ENCODE measurements around the gene AGFG2. TPM values are rescaled to one million over a fixed set of nuclear protein-coding genes. Genes with fewer than 3 reads are reported as not detected.

The AGFG2 gene
- total and polyA plus RNA-seq, 4 donors, result 37.2 to 48.8 (median 42.3) TPM

DNA sequence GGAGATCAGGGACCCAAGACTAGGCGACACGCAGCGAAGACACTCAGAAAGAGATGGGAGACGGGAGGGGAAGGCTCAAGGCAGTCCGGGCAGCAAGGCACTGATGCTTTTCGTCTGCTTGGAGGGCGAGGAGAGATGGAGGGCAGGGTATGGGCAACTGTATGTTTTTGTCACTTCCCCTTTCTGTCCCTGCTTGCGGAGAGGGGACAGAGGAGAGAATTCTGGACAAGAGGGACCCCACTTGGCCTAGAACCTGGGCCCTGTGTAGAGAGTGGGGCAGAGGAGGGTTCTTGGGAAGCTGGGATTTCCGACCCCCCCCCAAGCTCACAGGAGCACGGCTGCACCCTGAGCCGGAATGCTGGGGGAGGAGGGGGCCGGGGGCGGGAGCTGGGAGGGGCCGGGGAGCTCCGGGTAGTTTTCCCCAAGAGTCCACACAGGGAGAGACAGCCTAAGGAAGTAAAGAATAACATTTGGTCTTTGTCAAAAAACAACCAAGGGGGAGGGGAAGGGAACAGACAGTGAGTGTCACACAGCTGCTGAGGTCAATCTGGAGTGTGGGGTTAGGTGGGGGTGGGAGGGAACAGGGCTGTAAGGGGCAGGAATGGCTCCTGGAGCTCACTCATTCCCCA is 45.2 kb downstream of the AGFG2 start:
- peak overlapping the region; percentile 97 to 98 for H3K27ac ChIP-seq (ENCODE audit: low read depth in 1 of 2, low read length in 2 of 2)
- peaks cover 2 to 38% (median 23%) of the 10 kb centered on the region in 4 donors for H3K4me1 ChIP-seq (ENCODE audit: control insufficient read depth in 4 of 4, insufficient read depth in 4 of 4, low read length in 3 of 4)
- no peaks in the 10 kb centered on the region for H3K9me3 ChIP-seq (ENCODE audit: control insufficient read depth in 4 of 4, low read length in 3 of 4)
- no peaks in the 10 kb centered on the region for H3K27me3 ChIP-seq (ENCODE audit: control insufficient read depth in 4 of 4, insufficient read depth in 4 of 4, low read length in 3 of 4)
- H3K4me3 ChIP-seq (ENCODE audit: low read depth in 1 of 3, low read length in 3 of 3), result peak overlapping the region in 2 of 3 donors; percentile 77 to 94
- WGBS, result 59% methylated on average over 15 of the region's 15 CpGs
- no peak for DNase-seq (ENCODE audit: low spot score)
- TF ChIP-seq ZBTB33 (IDR thresholded peaks at IDR 0.05) (no peak), CTCF (IDR thresholded peaks at IDR 0.05; ENCODE audit: low read depth, low read length, missing input control) (no peak), RAD21 (IDR thresholded peaks at IDR 0.05) (no peak), HNF4G (IDR thresholded peaks at IDR 0.05) (no peak), YY1 (IDR thresholded peaks at IDR 0.05) (no peak), SP1 (IDR thresholded peaks at IDR 0.05) (no peak)
- H3K9ac ChIP-seq (ENCODE audit: low read depth in 1 of 2, low read length in 2 of 2), result peak overlapping the region; percentile 21 to 63
- peaks cover 11 to 30% (median 16%) of the 10 kb centered on the region in 4 donors for H3K36me3 ChIP-seq (ENCODE audit: control insufficient read depth in 4 of 4, insufficient read depth in 3 of 4, low read depth in 1 of 4, low read length in 3 of 4)

GRCh38 chr7:100584683-100585510 is 45.9 kb downstream of the AGFG2 start:
- Histone ChIP-seq H3K27me3 (ENCODE audit: control insufficient read depth in 4 of 4, insufficient read depth in 4 of 4, low read length in 3 of 4) (no peaks in the 10 kb centered on the region), H3K4me1 (ENCODE audit: control insufficient read depth in 4 of 4, insufficient read depth in 4 of 4, low read length in 3 of 4) (peaks cover 2 to 38% (median 23%) of the 10 kb centered on the region in 4 donors), H3K9ac (ENCODE audit: low read depth in 1 of 2, low read length in 2 of 2) (peak overlapping the region; percentile 63 to 76), H3K27ac (ENCODE audit: low read depth in 1 of 2, low read length in 2 of 2) (peak overlapping the region; percentile 97 to 98), H3K4me3 (ENCODE audit: low read depth in 1 of 3, low read length in 3 of 3) (peak overlapping the region; percentile 77 to 94 (median 85)), H3K36me3 (ENCODE audit: control insufficient read depth in 4 of 4, insufficient read depth in 3 of 4, low read depth in 1 of 4, low read length in 3 of 4) (peaks cover 9 to 25% (median 13%) of the 10 kb centered on the region in 4 donors), H3K9me3 (ENCODE audit: control insufficient read depth in 4 of 4, low read length in 3 of 4) (no peaks in the 10 kb centered on the region)
- WGBS, result 12% methylated on average over 20 of the region's 20 CpGs
- DNase-seq (ENCODE audit: low spot score), result no peak
- TF ChIP-seq TAF1 (conservative IDR thresholded peaks at IDR 0.05) (no peak), RXRA (IDR thresholded peaks at IDR 0.05) (no peak), MAX (IDR thresholded peaks at IDR 0.05) (no peak), SP1 (IDR thresholded peaks at IDR 0.05) (no peak), ATF3 (IDR thresholded peaks at IDR 0.05) (no peak), JUND (IDR thresholded peaks at IDR 0.05) (no peak), CTCF (IDR thresholded peaks at IDR 0.05; ENCODE audit: low read depth, low read length, missing input control) (no peak), HNF4G (IDR thresholded peaks at IDR 0.05) (no peak), FOXA1 (IDR thresholded peaks at IDR 0.05) (no peak), REST (IDR thresholded peaks at IDR 0.05) (peak; percentile 55), HNF4A (conservative IDR thresholded peaks at IDR 0.05) (no peak), GABPA (IDR thresholded peaks at IDR 0.05 in 1 of 2, conservative IDR thresholded peaks at IDR 0.05 in 1 of 2) (no peak), ZBTB33 (IDR thresholded peaks at IDR 0.05) (no peak), NR2F2 (IDR thresholded peaks at IDR 0.05) (peak; percentile 17), RAD21 (IDR thresholded peaks at IDR 0.05) (peak in 1 of 2 donors; percentile 16), YY1 (IDR thresholded peaks at IDR 0.05) (no peak), EGR1 (IDR thresholded peaks at IDR 0.05; ENCODE audit: low read depth in 2 of 2) (no peak)

Data from liver (tissue), 9 donors.